Measurements from ENCODE around the gene ARHGAP33. TPM values are rescaled to one million over a fixed set of nuclear protein-coding genes. Genes with fewer than 3 reads are reported as not detected.

ARHGAP33 gene
- total RNA-seq, 1 donor from 2014 or later: 5.1 TPM

DNA sequence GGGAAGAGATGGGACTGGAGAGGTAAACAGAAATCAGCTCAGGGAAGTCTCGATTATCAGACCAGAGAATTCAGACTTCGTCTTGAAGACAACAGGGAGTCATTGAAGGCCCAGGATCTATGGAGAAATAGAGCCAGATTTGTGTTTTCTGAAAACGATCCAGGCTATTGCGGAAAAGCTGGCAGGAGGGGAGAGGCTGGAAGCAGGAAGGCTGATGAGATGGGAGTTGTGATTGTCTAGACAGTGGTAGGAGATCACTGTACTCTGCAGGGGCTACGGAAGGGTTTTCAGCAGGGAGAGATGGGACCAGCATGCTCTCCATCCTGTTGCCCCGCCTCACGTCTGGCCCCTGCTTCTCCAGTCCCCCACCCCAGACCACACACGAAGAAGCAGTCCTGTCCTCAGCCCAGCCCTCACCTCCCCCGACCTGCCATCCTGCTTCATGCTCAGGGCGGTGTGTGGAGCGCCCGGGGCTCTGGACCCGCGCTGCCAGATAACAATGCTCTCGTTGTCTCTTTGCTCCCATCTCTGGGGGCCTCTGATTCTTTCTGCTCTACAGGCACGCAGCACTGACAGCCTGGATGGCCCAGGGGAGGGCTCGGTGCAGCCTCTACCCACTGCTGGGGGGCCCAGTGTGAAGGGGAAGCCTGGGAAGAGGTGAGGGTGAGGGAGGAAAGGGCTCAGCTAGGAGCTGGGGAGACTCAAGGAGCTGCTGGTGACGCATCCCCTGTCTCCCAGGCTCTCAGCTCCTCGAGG is 1.9 kb downstream of the ARHGAP33 start:
- DNase-seq (ENCODE audit: low read depth): no peak

- DNase-seq (ENCODE audit: low read depth): no peak
These were observed 2.6 kb downstream of the ARHGAP33 start for GRCh38 chr19:35777961-35778360.

GRCh38 chr19:35779033-35779432 is 3.7 kb downstream of the ARHGAP33 start:
- no peak for DNase-seq (ENCODE audit: low read depth)

DNA sequence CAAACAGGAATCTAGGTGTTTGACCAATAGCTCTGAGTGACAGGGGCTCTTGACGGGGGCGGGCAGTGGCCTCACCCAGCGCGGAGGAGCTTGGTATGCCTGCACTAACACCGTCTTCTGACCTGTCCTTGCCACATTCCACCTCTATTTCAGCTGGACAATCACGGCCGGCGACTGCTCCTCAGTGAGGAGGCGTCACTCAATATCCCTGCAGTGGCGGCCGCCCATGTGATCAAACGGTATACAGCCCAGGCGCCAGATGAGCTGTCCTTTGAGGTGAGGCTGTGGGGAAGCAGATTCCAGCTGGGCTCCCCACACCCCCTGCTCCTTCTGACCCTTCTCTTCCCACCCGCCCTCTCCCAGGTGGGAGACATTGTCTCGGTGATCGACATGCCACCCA is 4.7 kb downstream of the ARHGAP33 start:
- DNase-seq (ENCODE audit: low read depth): no peak

- DNase-seq (ENCODE audit: low read depth): no peak
These were observed 5.4 kb downstream of the ARHGAP33 start for GRCh38 chr19:35780717-35781116.

DNA sequence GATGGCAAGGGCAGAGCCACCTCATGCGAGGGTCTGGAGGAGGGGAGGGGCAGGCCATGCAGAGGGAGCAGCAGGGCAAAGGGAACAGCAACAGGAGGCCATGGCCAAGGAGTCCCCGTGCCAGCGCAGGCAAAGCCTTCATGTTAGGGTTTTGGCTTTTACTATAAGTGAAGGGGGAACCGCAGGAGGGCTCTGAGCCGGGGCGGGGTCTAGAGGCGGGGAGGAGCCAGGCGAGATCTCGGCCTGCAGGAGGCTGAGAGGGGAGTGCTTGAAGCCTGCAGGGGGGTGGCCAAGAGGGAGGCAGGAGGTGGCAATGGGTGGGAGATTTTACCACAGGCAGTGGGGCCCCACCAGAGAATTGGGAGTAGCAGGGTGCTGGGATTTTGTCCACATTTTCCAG is 6.3 kb downstream of the ARHGAP33 start:
- no peak for DNase-seq (ENCODE audit: low read depth)

DNA sequence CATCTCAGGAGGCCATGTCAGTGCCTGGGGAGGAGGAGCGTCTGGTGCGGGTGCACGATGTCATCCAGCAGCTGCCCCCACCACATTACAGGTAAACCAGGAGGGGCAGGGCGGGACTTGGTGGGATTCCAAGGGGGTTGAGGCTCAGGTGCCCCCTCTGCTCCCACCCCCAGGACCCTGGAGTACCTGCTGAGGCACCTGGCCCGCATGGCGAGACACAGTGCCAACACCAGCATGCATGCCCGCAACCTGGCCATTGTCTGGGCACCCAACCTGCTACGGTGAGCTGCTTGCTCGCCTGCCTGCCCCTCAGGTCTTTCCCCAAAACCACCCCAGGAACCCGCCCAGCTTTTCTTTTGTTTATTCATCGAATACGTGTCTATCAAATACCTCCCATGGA is 7.2 kb downstream of the ARHGAP33 start:
- DNase-seq (ENCODE audit: low read depth): no peak

- DNase-seq (ENCODE audit: low read depth): no peak
These were observed 8.4 kb downstream of the ARHGAP33 start for GRCh38 chr19:35783469-35784434.

DNA sequence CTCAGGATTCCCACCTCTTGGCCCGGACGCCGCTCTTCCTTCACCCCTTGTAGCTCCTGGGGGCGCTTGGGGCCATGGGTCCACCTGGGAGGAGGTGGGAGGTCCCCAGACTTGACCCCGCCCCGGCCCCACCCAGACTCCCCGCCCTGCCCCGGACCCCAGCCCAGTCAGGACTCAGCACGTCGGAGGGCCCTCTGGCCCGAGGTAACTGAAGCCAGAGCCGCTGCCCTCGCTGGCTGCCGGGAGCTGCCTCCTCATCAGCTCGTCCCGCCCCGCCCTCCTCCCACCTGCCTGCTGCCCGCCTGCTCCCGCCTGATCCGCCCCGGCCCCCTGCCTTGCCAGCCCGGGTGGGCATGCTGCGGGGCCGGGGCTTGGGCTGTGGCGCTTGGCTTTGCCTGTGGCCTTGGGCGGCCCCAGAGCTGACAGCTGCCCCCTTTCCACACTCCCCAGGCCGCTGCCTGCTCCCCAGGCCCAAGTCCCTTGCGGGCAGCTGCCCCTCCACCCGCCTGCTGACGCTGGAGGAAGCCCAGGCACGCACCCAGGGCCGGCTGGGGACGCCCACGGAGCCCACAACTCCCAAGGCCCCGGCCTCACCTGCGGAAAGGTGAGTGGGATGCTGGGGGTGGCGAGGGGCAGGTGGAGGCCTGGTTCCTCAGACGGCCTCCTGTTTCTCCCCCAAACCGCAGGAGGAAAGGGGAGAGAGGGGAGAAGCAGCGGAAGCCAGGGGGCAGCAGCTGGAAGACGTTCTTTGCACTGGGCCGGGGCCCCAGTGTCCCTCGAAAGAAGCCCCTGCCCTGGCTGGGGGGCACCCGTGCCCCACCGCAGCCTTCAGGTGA is 9.4 kb downstream of the ARHGAP33 start:
- DNase-seq (ENCODE audit: low read depth): no peak

GRCh38 chr19:35785339-35785627 is 9.9 kb downstream of the ARHGAP33 start:
- DNase-seq (ENCODE audit: low read depth): no peak

DNA sequence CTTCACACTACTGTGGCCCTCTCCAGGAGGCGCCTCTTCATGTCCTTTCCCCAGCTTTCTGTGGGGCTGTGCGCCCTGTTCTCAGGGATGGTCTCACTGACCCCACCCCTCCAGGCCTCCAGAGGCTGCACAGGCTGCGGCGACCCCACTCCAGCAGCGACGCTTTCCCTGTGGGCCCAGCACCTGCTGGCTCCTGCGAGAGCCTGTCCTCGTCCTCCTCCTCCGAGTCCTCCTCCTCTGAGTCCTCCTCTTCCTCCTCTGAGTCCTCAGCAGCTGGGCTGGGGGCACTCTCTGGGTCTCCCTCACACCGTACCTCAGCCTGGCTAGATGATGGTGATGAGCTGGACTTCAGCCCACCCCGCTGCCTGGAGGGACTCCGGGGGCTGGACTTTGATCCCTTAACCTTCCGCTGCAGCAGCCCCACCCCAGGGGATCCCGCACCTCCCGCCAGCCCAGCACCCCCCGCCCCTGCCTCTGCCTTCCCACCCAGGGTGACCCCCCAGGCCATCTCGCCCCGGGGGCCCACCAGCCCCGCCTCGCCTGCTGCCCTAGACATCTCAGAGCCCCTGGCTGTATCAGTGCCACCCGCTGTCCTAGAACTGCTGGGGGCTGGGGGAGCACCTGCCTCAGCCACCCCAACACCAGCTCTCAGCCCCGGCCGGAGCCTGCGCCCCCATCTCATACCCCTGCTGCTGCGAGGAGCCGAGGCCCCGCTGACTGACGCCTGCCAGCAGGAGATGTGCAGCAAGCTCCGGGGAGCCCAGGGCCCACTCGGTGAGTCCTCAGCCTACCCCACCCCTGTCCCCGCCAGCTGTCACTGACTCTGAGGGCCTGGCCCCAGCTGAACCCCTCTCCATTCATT is 11.2 kb downstream of the ARHGAP33 start:
- no peak for DNase-seq (ENCODE audit: low read depth)

- DNase-seq (ENCODE audit: low read depth): no peak
These were observed 11.9 kb downstream of the ARHGAP33 start for GRCh38 chr19:35787227-35787799.

- no peak for DNase-seq (ENCODE audit: low read depth)
These were observed 13.0 kb downstream of the ARHGAP33 start for GRCh38 chr19:35788205-35788960.

- no peak for DNase-seq (ENCODE audit: low read depth)
These were observed 14.0 kb downstream of the ARHGAP33 start for GRCh38 chr19:35789195-35789977.

DNA sequence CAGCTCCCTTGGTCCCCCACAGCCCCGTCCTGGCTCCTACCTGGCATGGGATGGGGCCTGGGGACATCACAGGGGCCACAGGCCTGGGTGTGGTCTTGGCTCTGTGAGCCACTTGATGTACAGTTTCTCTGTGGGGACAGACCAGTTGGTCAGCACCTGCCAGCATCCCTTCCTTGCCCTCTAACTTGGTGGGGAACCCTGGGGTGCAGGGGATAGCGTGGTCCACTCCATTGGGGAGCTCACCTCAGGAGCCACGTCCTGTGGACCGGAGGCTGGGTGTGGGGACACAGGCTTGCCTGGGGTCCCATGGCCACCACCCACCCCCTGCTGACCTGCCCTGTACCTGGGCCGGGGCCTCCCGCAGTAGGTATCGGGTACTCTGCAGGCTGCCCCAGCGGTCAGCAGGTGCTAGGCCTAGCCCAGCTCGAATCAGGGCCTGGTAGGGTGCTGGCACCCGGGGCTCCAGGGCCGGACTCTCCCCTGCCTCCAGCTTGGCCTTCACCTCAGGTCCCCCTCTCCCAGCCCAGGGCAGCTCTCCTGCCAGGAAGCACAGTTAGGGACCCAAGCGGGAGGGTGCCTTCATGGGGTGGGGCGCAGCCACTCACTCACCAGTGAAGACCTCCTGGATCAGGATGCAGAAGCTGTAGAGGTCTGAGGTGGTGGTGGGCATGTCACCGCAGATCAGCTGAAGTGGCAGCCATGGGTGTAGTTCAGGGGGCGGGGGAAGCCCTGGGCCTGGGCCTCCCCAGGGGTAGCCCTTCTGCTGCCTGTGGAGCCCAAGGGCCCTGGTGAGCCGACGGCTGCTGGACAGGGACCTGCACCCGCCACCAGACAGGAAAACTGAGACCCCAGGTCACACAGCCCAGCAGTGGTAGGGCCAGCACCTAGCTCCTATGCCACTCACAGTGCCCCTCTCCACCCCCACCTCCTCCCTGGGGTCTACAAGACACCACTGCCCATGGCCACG is 14.9 kb downstream of the ARHGAP33 start:
- DNase-seq (ENCODE audit: low read depth): no peak

DNA sequence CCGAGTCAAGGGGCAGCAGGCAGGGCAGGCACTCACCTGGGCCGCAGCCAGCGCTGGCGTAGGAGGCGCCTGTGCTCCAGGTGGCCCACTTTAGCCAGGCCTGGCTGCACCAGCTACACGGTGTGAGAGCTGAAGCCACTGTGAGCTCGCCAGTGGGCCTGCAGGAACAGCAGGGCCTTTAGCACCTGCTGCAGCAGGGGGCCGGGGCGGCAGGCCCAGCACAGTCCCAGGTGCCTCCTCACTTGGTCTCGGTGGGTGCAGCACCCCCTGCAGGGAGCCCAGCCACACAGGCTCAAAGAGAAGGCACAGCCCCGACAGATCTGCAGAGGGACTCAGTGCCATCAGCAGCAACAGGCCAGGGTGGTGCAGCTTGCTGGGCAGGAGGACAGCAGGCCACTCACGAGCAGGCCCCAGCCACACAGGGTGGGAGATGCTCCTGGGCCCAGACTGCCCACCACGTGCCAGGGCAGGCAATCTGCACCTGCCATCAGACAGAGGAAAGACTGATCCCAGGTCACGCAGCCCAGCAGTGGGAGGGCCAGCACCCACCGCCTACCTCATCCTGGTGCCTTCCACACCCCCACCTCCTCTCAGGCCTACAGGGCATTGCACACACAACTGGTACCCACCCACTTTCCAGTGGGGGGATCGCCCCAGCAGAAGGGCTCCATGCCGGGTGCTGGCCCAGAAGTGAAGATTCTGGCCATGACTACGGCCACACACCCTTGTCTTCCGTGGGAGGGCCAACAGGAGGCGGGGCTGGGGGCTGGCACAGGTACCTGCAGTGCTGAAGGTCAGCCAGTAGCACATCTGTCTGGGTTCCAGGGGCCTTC is 15.8 kb downstream of the ARHGAP33 start:
- no peak for DNase-seq (ENCODE audit: low read depth)

DNA sequence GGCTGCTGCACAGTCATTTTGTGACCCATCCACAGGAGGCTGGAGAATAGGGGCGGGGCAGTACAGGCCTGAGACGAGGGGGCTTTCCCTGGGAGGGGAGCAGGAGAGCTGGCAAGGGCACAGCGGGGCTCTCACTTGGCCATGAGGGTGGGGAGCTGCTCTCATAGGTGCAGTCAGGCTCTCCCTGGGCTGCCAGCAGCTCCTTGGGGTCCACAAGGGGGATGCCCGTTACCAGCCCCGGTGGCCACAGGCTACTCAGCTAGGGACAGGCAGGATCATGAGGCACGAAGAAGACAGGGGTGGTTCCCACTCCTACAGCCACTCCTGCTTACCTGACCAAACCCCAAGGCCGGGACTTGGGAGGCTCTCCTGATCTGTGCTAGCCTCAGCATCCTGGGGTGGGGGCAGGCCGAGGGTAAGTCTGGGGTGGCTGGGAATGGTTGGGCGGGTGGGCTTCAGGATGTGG is 16.5 kb downstream of the ARHGAP33 start:
- DNase-seq (ENCODE audit: low read depth): no peak
